Measurements from ENCODE around the gene RNF150. TPM values are rescaled to one million over a fixed set of nuclear protein-coding genes. Genes with fewer than 3 reads are reported as not detected.

The RNF150 gene
- total and polyA plus RNA-seq, 2 of the 4 experiments (the other 2 are of a cell fraction): 6.2 to 18.1 TPM

DNA sequence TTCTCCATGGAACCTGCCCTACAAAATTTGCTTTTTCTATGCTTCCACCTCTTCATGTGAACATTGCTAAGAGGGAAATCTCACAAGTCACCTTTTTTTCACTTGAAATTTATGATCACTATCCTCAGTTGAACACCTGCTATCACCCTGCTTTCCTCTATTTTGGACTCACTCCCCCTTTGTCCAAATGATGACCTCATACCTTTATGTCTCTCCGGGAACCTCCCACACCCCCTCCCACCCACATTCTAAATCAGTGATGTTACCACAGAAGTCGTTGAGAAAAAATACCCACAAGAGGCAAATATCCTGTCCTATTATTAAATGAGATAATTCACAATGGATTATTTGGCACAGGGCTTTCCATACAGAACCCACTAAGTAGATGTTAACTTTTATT is 156.5 kb downstream of the RNF150 start:
- Histone ChIP-seq H3K9me3 (ENCODE audit: control insufficient read depth, insufficient read depth, low read length) (no peaks in the 10 kb centered on the region), H2BK5ac (ENCODE audit: low read depth, low read length, poor library complexity, severe bottlenecking) (no peak overlapping the region), H3K18ac (ENCODE audit: low read depth, low read length) (no peak overlapping the region), H2AK5ac (ENCODE audit: low read depth, low read length) (no peak overlapping the region), H2AFZ (replicated peaks; ENCODE audit: low read length, poor library complexity) (no peak overlapping the region), H3K36me3 (ENCODE audit: control insufficient read depth, insufficient read depth, low read length) (no peaks in the 10 kb centered on the region), H3K9me1 (ENCODE audit: insufficient read depth, low read length) (no peaks in the 10 kb centered on the region; the same call in 1 of the 2 replicates), H2AK9ac (replicated peaks; ENCODE audit: low read depth, low read length, poor library complexity) (no peak overlapping the region), H2BK20ac (ENCODE audit: low read depth, low read length) (no peak overlapping the region), H2BK15ac (ENCODE audit: low read depth, low read length) (no peak overlapping the region), H3K4ac (ENCODE audit: low read depth, low read length) (no peak overlapping the region), H4K20me1 (ENCODE audit: insufficient read depth, low read length) (no peaks in the 10 kb centered on the region), H3K4me2 (ENCODE audit: low read depth, low read length) (no peak overlapping the region), H3K14ac (replicated peaks; ENCODE audit: low read depth, low read length) (no peak overlapping the region), H3K79me1 (ENCODE audit: low read depth in 1 of 2, low read length in 2 of 2) (no peaks in the 10 kb centered on the region), H3K4me3 (ENCODE audit: insufficient read depth, low read depth, low read length) (no peak overlapping the region), H3K56ac (ENCODE audit: extremely low read depth, insufficient read depth, low read length) (no peak overlapping the region), H3K9ac (ENCODE audit: low read depth, low read length) (no peak overlapping the region), H3K4me1 (ENCODE audit: control insufficient read depth, insufficient read depth, low read length) (no peaks in the 10 kb centered on the region), H3K23ac (ENCODE audit: low read depth, low read length) (no peak overlapping the region), H4K91ac (ENCODE audit: insufficient read depth, low read depth, low read length) (no peak overlapping the region), H3K27ac (ENCODE audit: insufficient read depth, low read length) (no peak overlapping the region), H2BK120ac (ENCODE audit: low read depth, low read length) (no peak overlapping the region), H4K8ac (ENCODE audit: low read depth in 2 of 2, low read length in 2 of 2) (no peak overlapping the region), H3K27me3 (ENCODE audit: control insufficient read depth, insufficient read depth, low read length) (no peaks in the 10 kb centered on the region), H4K5ac (ENCODE audit: low read depth, low read length) (no peak overlapping the region)
- no CpG with 5 or more reads among the region's 2 CpGs for WGBS, 2 experiments (ENCODE audit: extremely low coverage in 2 of 2, insufficient read length in 1 of 2)
- ChIA-PET POLR2A (ENCODE audit: unreplicated experiment) (no interaction called here), CTCF (no interaction called here)
- in situ Hi-C loops (cut with MboI; ENCODE audit: low sequenced_read_pairs): no loop called here
- dilution Hi-C loops (cut with HindIII; ENCODE audit: low sequenced_read_pairs, unreplicated experiment): no loop called here
- no peak for DNase-seq
- no peak for ATAC-seq (ENCODE audit: low read depth)
- BruUV-seq (replicated peaks): no TSS peak
- TF ChIP-seq, protein P1, sequence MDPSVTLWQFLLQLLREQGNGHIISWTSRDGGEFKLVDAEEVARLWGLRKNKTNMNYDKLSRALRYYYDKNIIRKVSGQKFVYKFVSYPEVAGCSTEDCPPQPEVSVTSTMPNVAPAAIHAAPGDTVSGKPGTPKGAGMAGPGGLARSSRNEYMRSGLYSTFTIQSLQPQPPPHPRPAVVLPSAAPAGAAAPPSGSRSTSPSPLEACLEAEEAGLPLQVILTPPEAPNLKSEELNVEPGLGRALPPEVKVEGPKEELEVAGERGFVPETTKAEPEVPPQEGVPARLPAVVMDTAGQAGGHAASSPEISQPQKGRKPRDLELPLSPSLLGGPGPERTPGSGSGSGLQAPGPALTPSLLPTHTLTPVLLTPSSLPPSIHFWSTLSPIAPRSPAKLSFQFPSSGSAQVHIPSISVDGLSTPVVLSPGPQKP (IDR thresholded peaks at IDR 0.05; ENCODE audit: borderline replicate concordance, low read depth, low read length): no peak
- TF ChIP-seq, protein P2, sequence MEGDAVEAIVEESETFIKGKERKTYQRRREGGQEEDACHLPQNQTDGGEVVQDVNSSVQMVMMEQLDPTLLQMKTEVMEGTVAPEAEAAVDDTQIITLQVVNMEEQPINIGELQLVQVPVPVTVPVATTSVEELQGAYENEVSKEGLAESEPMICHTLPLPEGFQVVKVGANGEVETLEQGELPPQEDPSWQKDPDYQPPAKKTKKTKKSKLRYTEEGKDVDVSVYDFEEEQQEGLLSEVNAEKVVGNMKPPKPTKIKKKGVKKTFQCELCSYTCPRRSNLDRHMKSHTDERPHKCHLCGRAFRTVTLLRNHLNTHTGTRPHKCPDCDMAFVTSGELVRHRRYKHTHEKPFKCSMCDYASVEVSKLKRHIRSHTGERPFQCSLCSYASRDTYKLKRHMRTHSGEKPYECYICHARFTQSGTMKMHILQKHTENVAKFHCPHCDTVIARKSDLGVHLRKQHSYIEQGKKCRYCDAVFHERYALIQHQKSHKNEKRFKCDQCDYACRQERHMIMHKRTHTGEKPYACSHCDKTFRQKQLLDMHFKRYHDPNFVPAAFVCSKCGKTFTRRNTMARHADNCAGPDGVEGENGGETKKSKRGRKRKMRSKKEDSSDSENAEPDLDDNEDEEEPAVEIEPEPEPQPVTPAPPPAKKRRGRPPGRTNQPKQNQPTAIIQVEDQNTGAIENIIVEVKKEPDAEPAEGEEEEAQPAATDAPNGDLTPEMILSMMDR (conservative IDR thresholded peaks at IDR 0.05; ENCODE audit: low read depth, low read length): no peak
- no peak for TF ChIP-seq BHLHE40 (IDR thresholded peaks at IDR 0.05; ENCODE audit: low read depth, low read length)
- TF ChIP-seq MAFK (IDR thresholded peaks at IDR 0.05; ENCODE audit: low read depth, low read length): no peak
- TF ChIP-seq RFX5 (IDR thresholded peaks at IDR 0.05; ENCODE audit: low read depth, low read length): no peak
- TF ChIP-seq POLR2A (IDR thresholded peaks at IDR 0.05; ENCODE audit: low read depth, low read length): no peak
- no peak for TF ChIP-seq CHD1 (IDR thresholded peaks at IDR 0.05; ENCODE audit: low read depth, low read length)
- no peak for TF ChIP-seq MAZ (IDR thresholded peaks at IDR 0.05; ENCODE audit: borderline replicate concordance, low read depth, low read length)
- no peak for TF ChIP-seq RAD21 (IDR thresholded peaks at IDR 0.05; ENCODE audit: low read length)
- TF ChIP-seq SMC3 (IDR thresholded peaks at IDR 0.05; ENCODE audit: low read depth, low read length): no peak
- no peak for TF ChIP-seq RCOR1 (IDR thresholded peaks at IDR 0.05; ENCODE audit: insufficient replicate concordance, low read length)
- no peak for TF ChIP-seq CEBPB (IDR thresholded peaks at IDR 0.05; ENCODE audit: low read depth, low read length)
- no peak for TF ChIP-seq MXI1 (IDR thresholded peaks at IDR 0.05; ENCODE audit: borderline replicate concordance, low read depth, low read length)
- TF ChIP-seq FOS (IDR thresholded peaks at IDR 0.05; ENCODE audit: low read depth, low read length): no peak
- no peak for TF ChIP-seq NFE2L2 (IDR thresholded peaks at IDR 0.05; ENCODE audit: low read depth, low read length)
- intact Hi-C loops (cut with micrococcal nuclease): no loop called here
